Left cardiac atrium (tissue), 4 donors: Measurements from ENCODE around the gene SERINC3. TPM values are rescaled to one million over a fixed set of nuclear protein-coding genes. Genes with fewer than 3 reads are reported as not detected.

Source experiments
- ATAC-seq, 2 donors: fragments of 200-7000 bp; cut with Tn5 transposase; one replicate each; pipeline ENCODE4 v1.9.1; 2020; ENCODE audit warnings: mild to moderate bottlenecking in 2 of 2, moderate library complexity in 2 of 2
- DNase-seq: peaks from one replicate; pipeline ENCODE4 v3.0.0-alpha.2; 2020
- intact Hi-C, 2 donors: fragments of 100-400 bp; cut with DNase I; formaldehyde crosslinking; loops; one replicate each; pipeline versions ENCODE4 v1.14.1 to v1.15.1; 2022 to 2023
- total RNA-seq, 2 donors: library from RNA; stranded (reverse); fragmentation: NEBNext Ultra II Directional; extraction: Animal tissue kit (Norgen Biotek cat#: 25700); gene quantifications; one replicate each; pipeline ENCODE4 v1.2.1, GENCODE V29; 2021
- donor health status: DM: no; HTN: yes; CAD: no.
- donor health status: DM: no; HTN: yes; CAD: no; lungs with severe emphysema.
- donor health status: DM: yes; HTN: yes; CAD: no.
- donor health status: Dilated cardiomyopathy.

The SERINC3 gene
- total RNA-seq, 2 donors from 2014 or later = 83.9 to 92.8 TPM

- ATAC-seq (no peak), DNase-seq (no peak)
- intact Hi-C loops = no loop called here
These were observed 70.9 kb downstream of the SERINC3 start for GRCh38 chr20:44450903-44451450.

- ATAC-seq = no peak
- DNase-seq = no peak
- intact Hi-C loops = no loop called here
These were observed 71.5 kb downstream of the SERINC3 start for GRCh38 chr20:44450281-44450889.

- DNase-seq (no peak), ATAC-seq (no peak)
- intact Hi-C loops = no loop called here
These were observed 72.0 kb downstream of the SERINC3 start for GRCh38 chr20:44449864-44450263.

DNA sequence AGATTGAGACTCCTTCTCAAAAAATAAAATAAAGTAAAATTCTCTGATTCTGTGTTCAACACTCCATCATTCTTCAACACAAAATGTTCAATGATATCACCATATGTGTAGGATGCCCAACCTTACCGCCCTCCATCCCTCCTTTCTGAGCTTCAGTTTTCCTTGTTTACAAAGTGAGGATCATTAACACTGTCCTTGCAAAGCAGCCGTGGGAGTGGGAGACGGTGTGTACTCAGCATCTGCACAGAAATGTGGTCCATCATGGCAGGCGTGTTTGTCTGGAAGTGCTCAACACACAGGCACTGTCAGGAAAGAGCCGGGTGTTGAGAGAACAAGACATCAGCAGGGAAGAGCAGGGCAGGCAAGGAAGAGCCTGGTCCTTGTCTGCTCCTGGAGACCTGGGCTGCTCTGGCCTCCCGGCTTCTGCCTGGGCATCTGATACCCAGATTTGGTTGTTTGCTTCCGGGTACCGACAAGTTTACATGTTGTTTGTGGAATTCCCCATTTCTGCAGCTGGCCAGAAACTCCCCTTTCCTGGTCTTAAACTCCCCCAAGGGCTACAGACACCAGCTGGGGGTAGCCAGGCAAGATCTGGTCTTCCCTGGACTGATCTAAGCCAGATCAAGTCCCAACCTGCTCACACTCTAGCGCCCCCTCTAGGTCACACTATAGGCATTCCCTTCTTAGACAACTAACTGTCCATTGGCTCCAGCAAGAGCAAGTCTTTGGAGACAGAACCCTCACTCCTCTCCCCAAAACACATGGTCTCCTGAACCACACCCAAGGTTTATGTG, 72.9 kb downstream of the SERINC3 start:
- DNase-seq (no peak), ATAC-seq (no peak)
- intact Hi-C loops = no loop called here

- DNase-seq (no peak), ATAC-seq (no peak)
- intact Hi-C loops = no loop called here
These were observed 73.9 kb downstream of the SERINC3 start for GRCh38 chr20:44447827-44448419.

Other genes starting within 250 kb of the SERINC3 start
- 100 to 1,000 TPM in 1 of 2 donors, 10 to 100 TPM in 1; 97.7 to 124 TPM for gene FITM2, start 210.9 kb downstream of the SERINC3 start, total RNA-seq
- not detected for gene R3HDML, start 185.0 kb downstream of the SERINC3 start, total RNA-seq
- not detected for gene HNF4A, start 166.4 kb downstream of the SERINC3 start, total RNA-seq
- gene TTPAL, start 46.2 kb downstream of the SERINC3 start, total RNA-seq = 1 to 10 TPM; 7.2 to 7.6 TPM
- gene PKIG, start 60.5 kb upstream of the SERINC3 start, total RNA-seq = 100 to 1,000 TPM; 159 to 182 TPM
- 10 to 100 TPM; 11.3 to 12.2 TPM for gene ADA, start 129.6 kb upstream of the SERINC3 start, total RNA-seq
- 10 to 100 TPM; 25.1 to 63.6 TPM for gene CCN5, start 193.3 kb upstream of the SERINC3 start, total RNA-seq
- 1 to 10 TPM; 2.2 to 2.6 TPM for gene KCNK15, start 223.8 kb upstream of the SERINC3 start, total RNA-seq